ENCODE data around the gene UBAP2L.
A peak's percentile ranks its signal among the peaks of the same experiment; 100 is the strongest.
"Not testable (repeated sequence)": the region's sequence is repeated elsewhere in the genome, so short reads cannot be mapped to it uniquely, and the experiment has no call there.

The UBAP2L gene

DNA sequence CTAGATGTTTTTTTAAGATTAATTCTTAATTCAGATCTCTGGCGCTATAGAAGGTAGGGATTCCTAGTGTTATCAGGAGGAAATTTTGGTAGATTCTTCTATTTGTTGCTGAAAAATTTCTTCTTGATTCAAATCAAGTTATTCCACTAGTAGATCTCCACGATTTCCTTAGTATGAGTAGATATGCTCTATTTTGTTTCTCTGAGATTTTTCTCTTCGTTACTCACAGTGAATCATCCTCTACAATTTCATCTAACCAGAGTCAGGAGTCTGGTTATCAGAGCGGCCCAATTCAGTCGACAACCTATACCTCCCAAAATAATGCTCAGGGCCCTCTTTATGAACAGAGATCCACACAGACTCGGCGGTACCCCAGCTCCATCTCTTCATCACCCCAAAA is 32.9 kb downstream of the UBAP2L start:
- no peak for DNase-seq (ENCODE audit: low spot score)

DNA sequence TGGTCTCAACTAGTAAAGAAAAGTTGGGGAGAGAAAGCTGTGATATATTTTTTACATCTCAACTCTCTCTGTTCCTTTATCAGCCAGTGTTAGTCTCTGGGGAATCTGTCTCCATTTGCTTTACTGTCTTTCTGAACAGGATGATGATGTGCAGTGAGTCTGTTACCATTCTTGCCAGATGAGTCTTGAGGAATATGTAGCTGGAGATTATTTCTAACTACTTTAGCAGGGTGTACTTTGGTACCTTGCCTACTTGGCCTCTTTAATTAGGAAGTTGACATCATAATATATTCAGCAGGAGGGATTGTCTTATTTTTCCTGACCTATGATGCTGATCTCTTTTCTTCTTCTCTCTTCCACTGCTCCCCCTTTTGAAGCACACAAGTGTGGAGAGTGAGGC is 35.9 kb downstream of the UBAP2L start:
- no peak for DNase-seq (ENCODE audit: low spot score)

DNA sequence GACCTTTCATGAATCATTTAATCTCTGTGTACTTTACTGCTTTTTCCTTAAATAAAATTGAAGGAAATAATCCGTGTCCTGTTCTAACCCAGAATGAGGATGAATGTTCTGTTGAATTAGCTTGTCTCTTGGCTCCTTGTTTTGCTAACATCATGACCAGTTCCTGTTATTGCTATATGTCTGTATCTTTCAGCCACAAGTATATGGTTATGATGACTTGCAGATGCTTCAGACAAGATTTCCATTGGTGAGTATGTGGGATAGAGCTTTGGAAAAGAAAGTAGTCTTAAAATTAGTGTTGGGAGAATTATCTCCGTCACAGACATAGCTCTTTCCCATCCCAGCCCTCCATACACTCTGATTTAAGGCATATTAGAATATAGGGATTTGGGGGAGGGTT is 38.0 kb downstream of the UBAP2L start:
- no peak for DNase-seq (ENCODE audit: low spot score)

DNA sequence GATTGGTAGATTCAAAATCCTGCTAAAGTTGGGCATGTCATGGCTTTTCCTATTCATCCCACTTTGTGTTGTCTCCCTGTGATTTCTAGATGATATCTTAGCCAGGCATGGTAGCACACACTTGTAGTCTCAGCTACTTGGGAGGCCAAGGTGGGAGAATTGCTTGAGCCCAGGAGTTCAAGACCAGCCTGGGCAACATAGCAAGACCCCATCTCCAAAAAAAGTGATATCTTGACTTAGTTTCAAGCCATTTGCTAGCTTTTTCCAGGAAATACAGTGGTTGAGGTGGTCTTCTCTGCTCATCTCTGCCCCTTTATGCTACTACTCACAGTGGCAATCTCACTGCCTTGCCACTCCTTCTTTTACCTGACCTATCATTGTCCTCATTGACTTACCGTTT is 39.4 kb downstream of the UBAP2L start:
- no peak for DNase-seq (ENCODE audit: low spot score)

DNA sequence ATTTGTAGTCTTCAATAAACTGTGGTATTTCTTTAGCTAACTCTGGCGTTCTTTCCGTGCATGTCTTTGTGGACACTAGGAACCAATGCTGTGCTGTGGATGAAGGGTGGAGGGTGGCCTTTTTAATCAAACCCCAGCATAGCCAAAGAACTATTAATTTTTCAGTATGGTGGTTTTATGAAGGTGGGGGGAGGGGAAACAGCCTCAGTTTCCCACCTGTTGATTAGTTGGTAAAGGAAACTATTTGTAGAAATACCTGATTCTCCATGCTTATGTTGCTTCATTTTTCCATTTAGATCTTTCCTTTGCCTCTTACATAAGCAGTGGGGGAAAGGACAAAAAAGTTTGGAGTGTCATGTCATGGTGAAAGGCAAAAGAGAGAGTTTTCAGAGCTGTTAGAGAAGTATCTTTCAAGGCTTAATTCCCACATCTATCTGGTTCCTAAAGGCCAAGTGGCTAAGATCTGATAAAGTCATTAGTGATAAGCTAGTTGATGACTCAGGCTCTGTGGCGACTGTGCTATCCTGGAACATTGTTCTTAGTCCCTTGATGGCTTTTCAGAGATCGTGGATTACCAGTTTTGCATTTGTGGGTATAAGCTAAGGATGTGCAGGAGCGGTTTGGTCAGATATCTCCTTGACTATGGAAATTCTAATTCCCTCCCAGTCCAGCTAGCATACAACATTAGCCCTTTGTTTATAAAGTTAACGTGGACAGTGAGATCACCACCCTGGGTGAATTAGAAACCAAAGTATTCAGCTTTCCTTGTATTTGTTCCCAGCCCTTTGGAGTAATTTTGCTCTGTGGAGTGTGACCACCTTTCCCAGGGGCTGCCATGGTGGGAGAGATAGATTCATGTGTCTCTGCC is 42.9 kb downstream of the UBAP2L start:
- no peak for DNase-seq (ENCODE audit: low spot score)

DNA sequence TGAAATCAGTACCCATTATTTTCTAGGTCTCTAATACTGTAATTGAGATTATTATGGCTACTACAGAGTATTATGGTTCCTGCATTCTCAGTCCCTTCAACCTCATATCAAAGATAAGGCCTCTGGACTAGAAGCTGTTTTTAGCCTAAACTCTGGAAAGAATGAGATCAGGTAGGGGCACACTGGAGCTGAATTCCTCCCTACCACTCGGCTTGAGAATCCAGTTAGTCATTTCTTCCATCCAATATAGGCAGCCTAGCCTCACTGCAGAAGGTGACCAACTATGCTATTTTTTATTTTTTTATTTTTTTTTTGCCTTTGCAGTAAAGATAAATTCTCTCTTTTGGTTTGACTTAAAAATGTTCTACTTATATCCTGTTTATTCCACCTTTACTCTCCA is 43.7 kb downstream of the UBAP2L start:
- DNase-seq (ENCODE audit: low spot score): no peak

DNA sequence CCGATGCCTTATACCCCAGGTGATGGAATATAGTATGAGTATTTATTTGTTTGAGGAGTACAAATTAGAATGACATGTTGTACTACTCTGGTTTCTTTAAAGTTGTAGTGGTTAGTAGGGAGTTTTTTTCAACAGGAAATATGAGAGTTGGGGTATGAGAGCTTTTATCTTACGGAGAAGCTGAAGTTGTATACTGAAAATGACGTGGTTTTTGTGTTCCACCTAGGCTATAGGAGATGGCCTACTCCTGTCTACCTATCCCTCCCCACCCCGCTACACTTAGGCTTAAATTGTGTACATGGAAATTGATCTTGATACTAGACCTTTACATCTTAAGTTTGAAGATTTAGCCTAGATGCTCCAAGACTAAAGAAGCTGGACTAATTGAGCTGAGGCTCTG is 44.8 kb downstream of the UBAP2L start:
- no peak for DNase-seq (ENCODE audit: low spot score)

DNA sequence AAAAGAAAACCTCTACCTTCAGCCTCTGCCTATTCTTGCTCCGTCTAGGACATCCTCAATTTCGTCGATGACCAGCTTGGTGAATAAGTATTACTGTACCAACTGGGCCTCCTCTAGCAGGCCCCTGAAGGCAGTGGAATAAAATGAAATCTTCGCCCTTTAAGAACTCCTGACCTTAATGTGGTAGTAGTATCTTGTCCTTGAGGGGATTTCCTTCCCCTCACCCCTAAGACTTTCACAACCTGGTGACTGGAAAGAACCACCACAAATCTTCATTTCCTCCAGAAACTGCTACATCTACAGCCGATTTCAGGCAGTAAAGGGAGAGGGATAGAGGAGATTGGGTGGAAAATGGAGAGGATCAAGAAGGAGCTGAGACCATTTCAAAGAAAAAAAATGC is 50.1 kb downstream of the UBAP2L start:
- DNase-seq (ENCODE audit: low spot score): no peak

DNA sequence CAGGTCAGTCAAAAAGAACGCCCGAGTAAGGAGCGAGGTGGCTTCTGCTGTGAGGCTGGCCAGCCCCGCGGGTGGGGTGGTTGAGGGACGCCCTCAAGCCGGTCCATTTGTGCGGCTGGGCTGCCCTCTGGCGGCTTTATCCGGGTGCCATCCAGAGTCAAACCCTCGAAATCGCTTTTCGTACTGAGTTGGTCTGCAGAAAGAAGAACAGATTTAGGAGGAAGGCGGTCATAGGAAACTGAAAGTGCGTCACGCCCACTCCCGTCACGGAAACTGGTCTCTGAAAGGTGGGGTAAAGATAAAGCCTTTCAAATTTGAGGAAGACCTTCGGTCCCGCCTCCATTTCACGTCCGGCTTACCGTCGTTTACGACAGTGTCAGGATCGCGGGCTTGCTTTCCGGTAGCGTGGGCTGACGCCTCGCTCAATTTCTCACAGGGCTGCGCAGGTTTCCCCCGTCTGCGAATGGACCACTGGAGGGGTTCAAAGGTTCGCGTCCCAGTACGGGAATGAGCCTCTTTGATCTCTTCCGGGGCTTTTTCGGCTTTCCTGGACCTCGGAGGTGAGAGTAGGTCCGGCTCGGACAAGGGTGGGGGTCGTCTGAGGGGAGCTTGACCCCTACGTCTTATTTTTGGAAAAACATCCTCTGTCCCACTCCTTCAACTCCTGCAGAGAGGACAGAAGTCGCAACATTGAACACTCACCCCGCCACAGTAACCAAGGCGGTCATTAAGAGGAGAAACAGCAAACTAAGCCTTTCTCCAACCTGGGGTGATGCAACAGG is 51.7 kb downstream of the UBAP2L start, which contains the start of gene HAX1:
Gene HAX1 (plus strand): TSS at position 413 of the 782 bp plus-strand sequence. CDS start 95 bp downstream, at position 508.
- DNase-seq (ENCODE audit: low spot score): peak; percentile 88

DNA sequence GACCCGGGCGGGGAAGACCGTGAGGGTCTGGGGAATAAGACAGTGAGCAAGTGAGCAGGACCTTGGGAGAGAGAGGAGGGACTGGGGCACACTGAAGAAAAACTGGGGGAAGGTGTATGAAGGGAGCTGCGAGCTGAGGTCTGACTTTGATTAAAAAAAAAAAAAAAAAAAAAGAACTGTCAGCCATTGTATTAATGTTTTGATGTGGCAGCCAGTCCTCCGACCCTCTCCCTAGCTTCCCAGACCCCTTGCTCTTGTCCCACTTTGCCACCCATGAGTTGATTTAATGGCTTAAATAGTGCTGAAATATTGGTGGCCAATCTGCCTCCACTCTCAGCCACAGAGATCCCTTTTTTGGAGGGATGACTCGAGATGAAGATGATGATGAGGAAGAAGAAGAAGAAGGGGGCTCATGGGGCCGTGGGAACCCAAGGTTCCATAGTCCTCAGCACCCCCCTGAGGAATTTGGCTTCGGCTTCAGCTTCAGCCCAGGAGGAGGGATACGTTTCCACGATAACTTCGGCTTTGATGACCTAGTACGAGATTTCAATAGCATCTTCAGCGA is 52.3 kb downstream of the UBAP2L start:
- DNase-seq (ENCODE audit: low spot score): no peak

DNA sequence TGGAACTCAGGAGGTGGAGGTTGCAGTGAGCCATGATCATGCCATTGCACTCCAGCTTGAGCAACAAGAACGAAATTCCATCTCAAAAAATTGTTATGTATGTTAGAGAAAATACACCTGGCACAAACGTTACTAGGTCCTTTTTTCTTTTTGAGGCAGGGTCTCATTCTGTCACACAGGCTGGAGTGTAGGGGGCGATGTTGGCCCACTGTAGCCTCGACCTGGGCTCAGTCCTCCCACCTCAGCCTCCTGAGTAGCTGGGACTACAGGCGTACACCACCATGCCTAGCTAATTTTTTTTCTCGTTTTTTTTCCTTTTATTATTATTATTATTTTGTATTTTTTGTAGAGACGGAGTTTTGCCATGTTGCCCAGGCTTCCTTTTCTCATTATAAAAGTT is 56.0 kb downstream of the UBAP2L start:
- DNase-seq (ENCODE audit: low spot score): no peak

DNA sequence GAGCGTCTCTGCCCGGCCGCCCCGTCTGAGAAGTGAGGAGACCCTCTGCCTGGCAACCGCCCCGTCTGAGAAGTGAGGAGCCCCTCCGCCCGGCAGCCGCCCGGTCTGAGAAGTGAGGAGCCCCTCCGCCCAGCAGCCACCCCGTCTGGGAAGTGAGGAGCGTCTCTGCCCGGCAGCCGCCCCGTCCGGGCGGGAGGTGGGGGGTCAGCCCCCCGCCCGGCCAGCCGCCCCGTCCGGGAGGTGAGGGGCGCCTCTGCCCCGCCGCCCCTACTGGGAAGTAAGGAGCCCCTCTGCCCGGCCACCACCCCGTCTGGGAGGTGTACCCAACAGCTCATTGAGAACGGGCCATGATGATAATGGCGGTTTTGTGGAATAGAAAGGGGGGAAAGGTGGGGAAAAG is 66.8 kb downstream of the UBAP2L start:
- DNase-seq (ENCODE audit: low spot score): not testable (repeated sequence)

DNA sequence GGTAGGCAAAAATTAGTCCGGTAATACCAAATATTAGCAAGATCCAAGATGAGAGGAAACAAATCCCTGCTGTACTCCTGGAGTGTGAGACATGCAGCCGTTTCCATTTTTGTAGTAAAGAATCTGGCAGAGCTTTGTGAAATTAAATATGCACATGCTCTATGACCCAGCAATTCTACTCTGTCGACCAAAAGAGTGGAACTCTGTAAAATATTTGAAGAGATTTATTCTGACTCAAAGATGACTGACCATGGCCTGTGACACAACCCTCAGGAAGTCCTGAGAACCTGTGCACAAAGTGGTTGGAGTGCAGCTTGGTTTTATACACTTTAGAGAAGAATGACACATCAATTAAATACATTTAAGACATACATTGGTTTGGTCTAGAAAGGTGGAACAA is 67.9 kb downstream of the UBAP2L start:
- no peak for DNase-seq (ENCODE audit: low spot score)

DNA sequence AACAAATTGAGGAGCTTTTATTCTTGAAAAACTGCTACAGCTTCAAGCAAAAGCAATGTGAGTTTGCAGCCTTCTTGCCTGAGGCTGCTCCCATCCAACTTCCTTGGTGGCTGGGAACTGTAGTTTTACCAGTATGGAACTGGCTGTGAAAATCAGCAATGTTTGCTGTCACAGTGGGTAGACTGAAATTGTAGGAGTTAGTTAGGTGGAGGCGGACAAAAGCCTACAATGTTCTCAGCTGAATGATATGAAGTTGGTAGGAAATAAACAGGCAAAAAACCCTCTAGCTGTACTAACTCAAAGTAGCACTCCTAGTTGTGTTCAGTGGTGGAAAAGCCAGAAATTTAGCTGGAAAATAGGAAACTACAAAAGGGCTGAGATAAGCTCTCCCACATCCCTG is 70.2 kb downstream of the UBAP2L start:
- no peak for DNase-seq (ENCODE audit: low spot score)

DNA sequence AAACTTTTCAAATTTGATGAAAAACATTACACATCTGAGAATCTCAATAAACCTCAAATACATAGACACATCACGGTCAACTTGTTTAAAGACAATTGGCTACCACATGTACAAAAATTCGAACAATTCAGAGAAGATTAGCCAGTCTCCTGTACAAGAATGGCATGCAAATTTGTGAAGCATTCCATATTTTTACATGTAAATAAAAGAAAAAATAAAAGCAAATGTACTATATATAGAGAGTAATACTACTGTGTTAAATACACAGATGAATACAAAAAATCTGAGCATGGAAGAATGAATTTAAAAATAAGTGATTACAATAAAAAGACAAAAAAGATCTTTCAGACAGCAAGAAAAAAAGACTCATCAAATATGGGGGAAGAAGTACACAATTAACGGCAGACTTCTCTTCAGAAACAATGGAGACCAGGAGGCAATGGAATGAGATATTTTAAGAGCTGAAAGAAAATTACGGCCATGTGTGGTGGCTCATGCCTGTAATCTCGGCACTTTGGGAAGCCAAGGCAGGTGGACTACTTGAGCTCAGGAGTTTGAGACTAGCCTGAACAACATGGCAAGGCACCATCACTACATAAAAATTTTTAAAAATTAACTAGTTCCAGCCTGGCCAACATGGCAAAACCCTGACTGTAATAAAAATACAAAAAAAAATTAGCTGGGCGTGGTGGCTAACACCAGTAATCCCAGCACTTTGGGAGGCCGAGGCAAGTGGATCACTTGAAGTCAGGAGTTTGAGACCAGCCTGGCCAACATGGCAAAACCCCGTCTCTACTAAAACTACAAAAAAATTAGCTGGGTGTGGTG is 74.9 kb downstream of the UBAP2L start:
- DNase-seq (ENCODE audit: low spot score): no peak

DNA sequence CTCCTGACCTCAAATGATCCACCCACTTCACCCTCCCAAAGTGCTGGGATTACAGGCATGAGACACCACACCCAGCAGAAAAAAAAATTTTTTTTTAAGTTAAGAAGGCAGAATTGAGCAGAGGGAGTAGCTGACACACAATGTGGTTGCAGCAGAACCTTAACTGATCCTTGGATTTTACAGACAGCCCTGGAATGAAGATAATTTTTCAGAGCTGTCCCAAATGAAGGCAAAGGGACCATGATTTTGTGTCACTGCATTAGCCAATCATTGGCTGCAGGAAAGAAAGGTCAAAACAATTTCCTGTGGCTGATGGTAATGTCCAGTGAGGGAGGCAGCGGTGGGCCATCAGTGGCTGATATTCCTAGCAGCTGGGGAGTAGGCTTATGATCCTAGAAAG is 80.8 kb downstream of the UBAP2L start:
- no peak for DNase-seq (ENCODE audit: low spot score)

DNA sequence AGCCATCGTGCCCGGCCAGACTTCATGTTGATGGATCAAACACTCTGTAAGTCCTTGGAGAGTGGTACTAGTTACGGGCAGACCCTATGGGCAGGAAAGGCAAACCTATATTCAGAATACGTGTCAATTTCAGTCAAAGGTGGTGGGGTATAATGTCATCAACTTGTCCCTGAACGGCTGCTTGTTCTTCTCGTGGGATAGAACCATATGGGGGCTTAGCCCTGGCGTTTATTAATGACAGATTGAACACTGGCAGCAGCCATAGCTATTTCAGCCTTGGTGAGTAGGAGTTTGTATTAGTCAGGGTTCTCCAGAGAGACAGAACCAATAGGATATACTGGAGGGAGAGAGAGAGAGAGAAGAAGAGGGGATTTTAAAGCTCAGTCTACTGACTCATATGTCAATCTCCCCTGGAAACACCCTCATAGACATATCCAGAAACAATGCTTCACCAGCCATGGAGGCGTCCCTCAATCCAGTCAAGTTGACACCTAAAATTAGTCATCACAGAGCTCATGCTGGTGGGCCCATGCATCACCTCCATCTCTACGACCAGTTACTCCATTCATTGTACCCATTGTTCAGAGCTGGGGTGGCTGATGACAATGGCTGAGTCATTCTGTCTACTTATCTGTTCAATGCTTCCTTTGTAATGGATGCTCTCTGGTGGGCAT is 84.0 kb downstream of the UBAP2L start:
- no peak for DNase-seq (ENCODE audit: low spot score)

DNA sequence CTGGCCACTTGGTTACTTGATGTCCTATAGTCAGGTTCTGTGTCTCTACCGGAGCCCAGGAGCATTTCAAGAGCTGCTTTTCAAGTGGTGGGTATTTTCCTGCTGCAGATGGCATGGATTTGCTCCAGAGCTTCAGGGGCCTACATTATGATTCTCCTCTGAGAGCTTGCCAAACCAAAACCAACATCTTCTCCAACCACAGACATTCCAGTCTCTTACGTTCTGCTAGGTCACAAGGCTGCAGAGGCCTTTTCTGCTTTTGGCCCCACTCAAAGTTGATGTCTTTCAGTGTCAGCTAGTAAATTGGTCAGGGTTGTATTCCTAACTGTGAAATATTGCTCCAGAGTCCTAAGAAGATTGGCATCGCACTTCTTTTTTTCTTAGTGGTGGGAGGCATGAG is 85.4 kb downstream of the UBAP2L start:
- DNase-seq (ENCODE audit: low spot score): no peak

DNA sequence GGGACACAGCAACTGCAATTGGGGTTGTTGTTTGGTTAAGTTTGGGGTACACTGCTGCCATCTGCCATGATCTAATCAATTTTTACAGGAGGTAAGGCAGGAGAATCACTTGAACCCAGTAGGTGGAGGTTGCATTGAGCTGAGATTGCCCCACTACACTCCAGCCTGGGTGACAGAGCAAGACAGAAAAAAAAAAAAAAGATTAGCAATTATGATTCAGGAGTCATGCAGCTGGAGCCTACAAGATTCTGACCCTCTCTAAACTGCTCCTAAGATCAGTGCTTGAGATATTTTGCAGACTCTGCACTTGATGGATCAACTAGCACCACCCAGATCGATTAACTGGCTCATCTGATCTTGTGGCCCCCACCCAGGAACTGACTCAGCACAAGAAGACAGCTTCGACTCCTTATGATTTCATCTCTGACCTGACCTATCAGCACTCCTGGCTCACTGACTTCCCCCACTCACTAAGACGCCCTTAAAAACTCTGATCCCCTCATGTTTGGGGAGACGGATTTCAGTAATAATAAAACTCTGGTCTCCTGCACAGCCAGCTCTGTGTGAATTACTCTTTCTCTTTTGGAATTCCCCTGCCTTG is 87.0 kb downstream of the UBAP2L start:
- not testable (repeated sequence) for DNase-seq (ENCODE audit: low spot score)

DNA sequence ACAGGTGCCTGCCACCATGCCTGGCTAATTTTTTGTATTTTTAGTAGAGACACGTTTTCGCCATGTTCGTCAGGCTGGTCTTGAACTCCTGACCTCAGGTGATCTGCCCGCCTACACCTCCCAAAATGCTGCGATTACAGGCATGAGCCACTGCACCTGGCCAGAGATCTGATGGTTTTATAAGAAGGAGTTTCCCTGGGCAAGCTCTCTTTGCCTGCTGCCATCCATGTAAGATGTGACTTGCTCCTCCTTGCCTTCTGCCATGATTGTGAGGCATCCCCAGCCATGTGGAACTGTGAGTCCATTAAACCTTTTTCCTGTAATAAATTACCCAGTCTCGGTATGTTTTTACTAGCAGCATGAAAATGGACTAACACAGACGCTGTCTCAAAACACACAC is 88.4 kb downstream of the UBAP2L start:
- DNase-seq (ENCODE audit: low spot score): not testable (repeated sequence)

Measured in globus pallidus (tissue), 1 donor.